ENCODE data around the gene ENDOG. TPM values are rescaled to one million over a fixed set of nuclear protein-coding genes. Genes with fewer than 3 reads are reported as not detected.

Gene ENDOG
- total and polyA plus RNA-seq, 11 donors: 34.8 to 105 (median 57.6) TPM

DNA sequence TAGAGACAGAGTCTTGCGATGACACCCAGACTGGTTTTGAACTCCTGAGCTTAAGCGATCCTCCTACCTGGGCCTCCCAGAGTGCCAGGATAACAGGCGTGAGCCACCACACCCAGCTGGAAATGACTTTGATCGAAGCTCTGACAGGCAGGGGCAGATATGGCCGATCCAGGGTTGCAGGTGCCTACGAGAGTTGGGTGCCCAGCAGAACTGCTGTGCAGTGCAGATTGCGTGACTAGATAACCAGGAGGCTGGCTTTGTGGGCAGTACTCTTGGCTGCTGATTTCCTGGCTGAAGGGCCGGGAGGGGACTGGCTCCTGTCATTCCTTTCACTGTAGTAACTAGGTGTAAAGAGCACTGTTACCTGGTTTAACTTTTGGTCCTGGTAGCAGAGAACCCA, 19.4 kb upstream of the ENDOG start:
- Histone ChIP-seq H3K36me3 (peaks cover 0 to 98% (median 93%) of the 10 kb centered on the region in 9 donors), H3K4me3 (no peak overlapping the region), H3K27ac (no peak overlapping the region), H3K27me3 (no peaks in the 10 kb centered on the region), H3K4me1 (no peaks in the 10 kb centered on the region), H3K9me3 (no peaks in the 10 kb centered on the region)
- no peak for ATAC-seq
- WGBS, 4 donors: 78 to 94% (median 86%) methylated on average over 7 to 8 of the region's 8 CpGs
- DNase-seq: no peak
- TF ChIP-seq POLR2A (IDR thresholded peaks at IDR 0.05): no peak
- TF ChIP-seq, protein P1, sequence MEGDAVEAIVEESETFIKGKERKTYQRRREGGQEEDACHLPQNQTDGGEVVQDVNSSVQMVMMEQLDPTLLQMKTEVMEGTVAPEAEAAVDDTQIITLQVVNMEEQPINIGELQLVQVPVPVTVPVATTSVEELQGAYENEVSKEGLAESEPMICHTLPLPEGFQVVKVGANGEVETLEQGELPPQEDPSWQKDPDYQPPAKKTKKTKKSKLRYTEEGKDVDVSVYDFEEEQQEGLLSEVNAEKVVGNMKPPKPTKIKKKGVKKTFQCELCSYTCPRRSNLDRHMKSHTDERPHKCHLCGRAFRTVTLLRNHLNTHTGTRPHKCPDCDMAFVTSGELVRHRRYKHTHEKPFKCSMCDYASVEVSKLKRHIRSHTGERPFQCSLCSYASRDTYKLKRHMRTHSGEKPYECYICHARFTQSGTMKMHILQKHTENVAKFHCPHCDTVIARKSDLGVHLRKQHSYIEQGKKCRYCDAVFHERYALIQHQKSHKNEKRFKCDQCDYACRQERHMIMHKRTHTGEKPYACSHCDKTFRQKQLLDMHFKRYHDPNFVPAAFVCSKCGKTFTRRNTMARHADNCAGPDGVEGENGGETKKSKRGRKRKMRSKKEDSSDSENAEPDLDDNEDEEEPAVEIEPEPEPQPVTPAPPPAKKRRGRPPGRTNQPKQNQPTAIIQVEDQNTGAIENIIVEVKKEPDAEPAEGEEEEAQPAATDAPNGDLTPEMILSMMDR (IDR thresholded peaks at IDR 0.05): no peak
- intact Hi-C loops (cut with DNase I): no loop called here

DNA sequence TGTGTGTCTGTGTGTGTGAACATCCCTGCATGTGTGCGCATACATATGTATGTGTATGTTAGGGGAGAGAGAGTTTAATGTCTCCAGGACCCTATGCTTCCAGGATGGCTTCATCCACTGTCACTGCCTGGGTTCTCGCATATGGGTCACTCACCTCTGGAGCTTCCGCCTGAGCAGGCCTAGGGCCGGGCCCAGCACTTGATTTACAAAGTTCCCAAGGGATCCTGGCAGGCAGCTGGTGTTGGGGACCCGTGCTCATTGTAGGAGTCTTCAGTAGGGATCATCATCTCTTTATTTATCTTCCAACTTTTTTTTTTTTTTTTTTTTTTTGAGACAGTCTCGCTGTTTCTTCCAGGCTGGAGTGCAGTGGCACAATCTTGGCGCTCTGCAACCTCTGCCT, 18.2 kb upstream of the ENDOG start:
- Histone ChIP-seq H3K9me3 (no peaks in the 10 kb centered on the region), H3K4me1 (no peaks in the 10 kb centered on the region), H3K4me3 (no peak overlapping the region), H3K36me3 (peaks cover 0 to 98% (median 93%) of the 10 kb centered on the region in 9 donors), H3K27me3 (no peaks in the 10 kb centered on the region), H3K27ac (no peak overlapping the region)
- DNase-seq (no peak), ATAC-seq (no peak)
- TF ChIP-seq, protein P1 (IDR thresholded peaks at IDR 0.05): no peak
- TF ChIP-seq POLR2A (IDR thresholded peaks at IDR 0.05): no peak
- 88 to 92% (median 89%) methylated on average over 7 of the region's 7 CpGs for WGBS, 4 donors
- intact Hi-C loops (cut with DNase I): no loop called here

DNA sequence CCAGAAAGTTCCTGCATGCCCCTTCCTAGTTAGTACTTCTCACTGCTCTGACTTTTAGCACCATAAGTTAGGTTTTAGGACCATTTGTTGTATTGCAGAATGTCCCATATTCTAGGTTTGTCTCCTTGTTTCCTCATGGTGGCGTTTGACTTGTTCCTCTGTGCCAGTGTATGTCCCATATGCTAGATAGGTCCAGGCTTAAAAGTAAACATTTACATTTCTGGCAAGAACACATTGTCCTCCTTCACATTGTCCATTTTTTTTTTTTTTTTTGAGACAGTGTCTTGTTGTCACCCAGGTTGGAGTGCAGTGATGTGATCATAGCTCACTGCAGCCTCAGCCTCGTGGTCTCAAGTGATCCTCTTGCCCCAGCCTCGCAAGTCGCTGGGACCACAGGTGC, 15.8 kb upstream of the ENDOG start:
- Histone ChIP-seq H3K27me3 (no peaks in the 10 kb centered on the region), H3K4me3 (no peak overlapping the region), H3K9me3 (no peaks in the 10 kb centered on the region), H3K4me1 (no peaks in the 10 kb centered on the region), H3K36me3 (peaks cover 0 to 100% (median 99%) of the 10 kb centered on the region in 9 donors), H3K27ac (no peak overlapping the region)
- no peak for TF ChIP-seq POLR2A (IDR thresholded peaks at IDR 0.05)
- TF ChIP-seq, protein P1 (IDR thresholded peaks at IDR 0.05): no peak
- intact Hi-C loops (cut with DNase I): no loop called here
- WGBS, 4 donors: 93 to 96% (median 96%) methylated on average over 4 of the region's 4 CpGs
- ATAC-seq: no peak
- no peak for DNase-seq

DNA sequence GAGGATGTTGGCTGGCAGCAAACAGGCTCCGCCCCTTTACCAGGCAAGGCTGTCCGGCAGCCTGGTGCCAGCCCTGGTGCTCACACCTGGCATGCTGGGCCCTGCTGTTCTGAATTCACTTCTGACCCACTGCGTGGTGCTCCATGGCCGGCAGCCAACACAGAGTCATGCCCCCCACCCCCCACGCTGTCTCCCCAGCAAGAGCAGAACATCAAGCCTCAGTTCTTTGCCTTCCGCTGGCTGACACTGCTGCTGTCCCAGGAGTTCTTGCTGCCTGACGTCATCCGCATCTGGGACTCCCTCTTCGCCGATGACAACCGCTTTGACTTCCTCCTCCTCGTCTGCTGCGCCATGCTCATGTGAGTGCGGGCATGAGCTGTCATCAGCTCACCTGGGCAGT, 12.6 kb upstream of the ENDOG start:
- H3K27ac ChIP-seq: no peak overlapping the region
- intact Hi-C loops (cut with DNase I): no loop called here
- H3K27me3 ChIP-seq: no peaks in the 10 kb centered on the region
- ATAC-seq (no peak), DNase-seq (no peak)
- H3K9me3 ChIP-seq: no peaks in the 10 kb centered on the region
- H3K4me3 ChIP-seq: no peak overlapping the region
- TF ChIP-seq POLR2A (IDR thresholded peaks at IDR 0.05): no peak
- TF ChIP-seq, protein P1 (IDR thresholded peaks at IDR 0.05): no peak
- H3K36me3 ChIP-seq: peaks cover 0 to 84% (median 77%) of the 10 kb centered on the region in 9 donors
- 82 to 88% (median 87%) methylated on average over 14 of the region's 14 CpGs for WGBS, 4 donors
- H3K4me1 ChIP-seq: no peaks in the 10 kb centered on the region

Data from heart left ventricle (tissue), 16 donors.